ENCODE data around the gene PKD1.
A peak's percentile ranks its signal among the peaks of the same experiment; 100 is the strongest.

The PKD1 gene

DNA sequence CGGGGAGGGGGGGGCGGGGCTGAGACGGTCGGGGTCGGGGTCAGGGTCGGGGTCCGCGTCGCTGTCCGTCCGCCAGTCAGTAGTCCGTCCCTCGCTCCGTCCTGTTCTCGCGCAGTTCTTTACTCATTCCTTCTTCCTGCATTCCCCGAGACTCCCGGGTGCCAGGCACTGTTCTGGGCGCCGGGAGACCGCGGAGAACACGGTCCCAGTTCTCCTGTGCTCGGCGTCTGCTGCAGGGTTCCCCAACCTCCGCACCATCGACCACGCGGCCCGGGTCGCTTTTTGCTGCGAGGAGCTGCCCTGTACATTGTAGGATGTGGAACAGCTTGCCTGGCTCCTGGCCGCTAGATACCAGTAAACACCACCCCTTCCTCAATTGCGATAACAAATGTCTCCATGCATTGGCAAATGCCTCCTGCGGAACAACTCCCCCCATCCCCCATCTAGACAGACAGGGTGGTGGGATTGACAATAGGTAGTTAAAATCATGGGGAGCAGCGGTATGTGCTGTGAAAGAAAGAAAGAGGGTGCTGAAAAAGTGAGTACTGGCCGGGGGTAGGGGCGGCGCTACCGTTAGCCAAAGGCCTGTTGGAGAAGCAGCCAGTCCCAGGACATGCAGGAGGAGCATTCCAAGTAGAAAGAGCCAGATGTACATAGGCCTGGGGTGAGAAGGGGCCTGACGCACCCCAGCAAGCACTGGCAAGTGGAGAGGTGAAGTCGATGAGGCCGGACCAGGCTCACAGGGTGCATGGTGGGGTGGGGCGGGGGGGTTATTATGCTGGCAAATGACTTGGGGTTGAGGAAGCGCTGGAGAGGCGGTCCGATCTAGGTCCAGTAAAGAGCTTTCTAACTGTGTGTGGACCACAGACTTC lies 20.5 kb upstream of the PKD1 start:
- Mint-ChIP-seq H3K4me3 (peak overlapping the region; percentile 90), H3K36me3 (ENCODE audit: low read depth) (peaks cover 3% of the 10 kb centered on the region), H3K27ac (peak overlapping the region; percentile 75), H3K9me3 (no peaks in the 10 kb centered on the region), H3K4me1 (peaks cover 71% of the 10 kb centered on the region), H3K27me3 (ENCODE audit: low read depth, poor library complexity) (no peaks in the 10 kb centered on the region)
- DNase-seq: peak; percentile 44
- TF ChIP-seq, protein P1, sequence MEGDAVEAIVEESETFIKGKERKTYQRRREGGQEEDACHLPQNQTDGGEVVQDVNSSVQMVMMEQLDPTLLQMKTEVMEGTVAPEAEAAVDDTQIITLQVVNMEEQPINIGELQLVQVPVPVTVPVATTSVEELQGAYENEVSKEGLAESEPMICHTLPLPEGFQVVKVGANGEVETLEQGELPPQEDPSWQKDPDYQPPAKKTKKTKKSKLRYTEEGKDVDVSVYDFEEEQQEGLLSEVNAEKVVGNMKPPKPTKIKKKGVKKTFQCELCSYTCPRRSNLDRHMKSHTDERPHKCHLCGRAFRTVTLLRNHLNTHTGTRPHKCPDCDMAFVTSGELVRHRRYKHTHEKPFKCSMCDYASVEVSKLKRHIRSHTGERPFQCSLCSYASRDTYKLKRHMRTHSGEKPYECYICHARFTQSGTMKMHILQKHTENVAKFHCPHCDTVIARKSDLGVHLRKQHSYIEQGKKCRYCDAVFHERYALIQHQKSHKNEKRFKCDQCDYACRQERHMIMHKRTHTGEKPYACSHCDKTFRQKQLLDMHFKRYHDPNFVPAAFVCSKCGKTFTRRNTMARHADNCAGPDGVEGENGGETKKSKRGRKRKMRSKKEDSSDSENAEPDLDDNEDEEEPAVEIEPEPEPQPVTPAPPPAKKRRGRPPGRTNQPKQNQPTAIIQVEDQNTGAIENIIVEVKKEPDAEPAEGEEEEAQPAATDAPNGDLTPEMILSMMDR (IDR thresholded peaks at IDR 0.05): no peak

DNA sequence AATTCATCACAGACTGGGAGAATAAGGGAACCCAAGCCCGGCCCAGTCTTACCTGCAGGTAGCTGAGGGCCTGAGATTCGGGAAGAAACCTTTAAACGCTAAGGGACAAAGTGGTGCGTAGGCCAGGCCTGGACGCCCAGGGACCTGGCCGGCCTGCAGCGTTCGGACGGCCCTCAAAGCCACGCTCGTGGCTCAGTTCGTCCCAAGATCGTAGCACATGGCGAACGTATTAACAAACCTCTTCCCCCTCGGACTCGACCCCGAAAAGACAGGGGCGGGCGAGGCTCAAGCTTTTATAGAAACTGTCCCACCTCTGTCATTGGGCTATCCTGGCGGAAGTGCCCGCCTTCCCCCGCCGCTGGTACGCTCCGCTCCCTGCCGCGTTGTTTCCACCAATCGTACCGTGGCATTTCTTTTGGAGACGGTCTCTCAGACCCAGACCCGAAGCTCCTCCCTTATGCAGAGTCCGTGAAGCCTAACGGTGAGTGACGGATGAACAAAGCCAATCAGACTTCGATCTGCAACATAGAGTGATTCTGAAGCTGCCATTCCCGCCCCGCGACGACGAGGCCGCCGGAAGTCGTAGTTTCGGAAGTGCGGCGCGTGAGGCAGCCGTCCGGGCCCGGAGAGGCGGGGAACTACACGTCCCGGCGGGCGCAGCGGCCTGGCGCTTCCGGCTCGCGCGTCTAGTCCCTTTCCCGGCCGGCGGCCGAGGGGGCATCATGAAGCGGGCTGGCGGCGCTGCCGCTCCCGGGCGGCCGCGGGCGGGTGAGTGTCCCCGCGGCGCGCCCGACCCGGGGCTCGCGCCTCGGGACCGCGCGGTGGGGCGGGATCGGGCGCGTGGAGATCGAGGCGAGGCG lies 19.6 kb upstream of the PKD1 start, which contains the start of gene TRAF7:
Gene TRAF7 (plus strand): TSS at position 692 of the 860 bp plus-strand sequence. CDS start 8,139 bp downstream, outside the sequence.
- peak within 1 kb of the TSS; percentile 75 for H3K27ac Mint-ChIP-seq
- peaks cover 6% of the 10 kb centered on the region for H3K36me3 Mint-ChIP-seq (ENCODE audit: low read depth)

DNA sequence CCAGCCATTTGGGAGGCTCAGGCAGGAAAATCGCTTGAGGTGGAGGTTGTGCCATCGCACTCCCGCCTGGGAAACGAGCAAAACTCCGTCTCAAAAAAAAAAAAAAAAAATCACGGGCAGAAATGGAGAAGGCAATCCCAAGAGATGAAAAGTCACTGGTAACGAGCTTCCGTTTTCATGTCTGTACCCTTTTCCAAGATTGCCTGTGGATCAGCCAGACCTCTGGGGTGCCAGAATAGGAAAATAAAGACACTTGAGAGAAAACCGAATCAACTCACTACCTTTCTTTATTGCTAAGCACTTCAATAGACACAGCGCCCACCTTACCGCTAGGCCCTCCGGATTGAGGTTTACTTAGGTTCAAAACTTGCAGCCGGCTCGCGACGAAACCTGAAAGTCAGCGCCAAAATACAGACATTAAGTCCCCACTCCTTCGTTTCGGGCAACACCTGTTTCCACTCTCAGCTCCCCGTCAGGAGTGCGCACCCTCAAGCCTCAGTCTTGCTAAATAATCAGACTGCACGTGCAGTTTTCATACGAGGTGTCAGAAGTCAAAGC lies 18.9 kb upstream of the PKD1 start:
- Mint-ChIP-seq H3K4me3 (peak overlapping the region; percentile 93), H3K27me3 (ENCODE audit: low read depth, poor library complexity) (peaks cover under 1% of the 10 kb centered on the region), H3K9me3 (no peaks in the 10 kb centered on the region), H3K36me3 (ENCODE audit: low read depth) (peaks cover 6% of the 10 kb centered on the region), H3K27ac (no peak overlapping the region), H3K4me1 (peaks cover 79% of the 10 kb centered on the region)
- TF ChIP-seq, protein P1 (IDR thresholded peaks at IDR 0.05): no peak
- no peak for DNase-seq

More for the DNA sequence above, 19.6 kb upstream of the PKD1 start, which contains the start of gene TRAF7:
- no peaks in the 10 kb centered on the region for H3K27me3 Mint-ChIP-seq (ENCODE audit: low read depth, poor library complexity)
- peak within 1 kb of the TSS; percentile 93 for H3K4me3 Mint-ChIP-seq
- DNase-seq: peak; percentile 97
- H3K9me3 Mint-ChIP-seq: no peaks in the 10 kb centered on the region
- TF ChIP-seq, protein P1 (IDR thresholded peaks at IDR 0.05): no peak
- H3K4me1 Mint-ChIP-seq: peaks cover 76% of the 10 kb centered on the region

DNA sequence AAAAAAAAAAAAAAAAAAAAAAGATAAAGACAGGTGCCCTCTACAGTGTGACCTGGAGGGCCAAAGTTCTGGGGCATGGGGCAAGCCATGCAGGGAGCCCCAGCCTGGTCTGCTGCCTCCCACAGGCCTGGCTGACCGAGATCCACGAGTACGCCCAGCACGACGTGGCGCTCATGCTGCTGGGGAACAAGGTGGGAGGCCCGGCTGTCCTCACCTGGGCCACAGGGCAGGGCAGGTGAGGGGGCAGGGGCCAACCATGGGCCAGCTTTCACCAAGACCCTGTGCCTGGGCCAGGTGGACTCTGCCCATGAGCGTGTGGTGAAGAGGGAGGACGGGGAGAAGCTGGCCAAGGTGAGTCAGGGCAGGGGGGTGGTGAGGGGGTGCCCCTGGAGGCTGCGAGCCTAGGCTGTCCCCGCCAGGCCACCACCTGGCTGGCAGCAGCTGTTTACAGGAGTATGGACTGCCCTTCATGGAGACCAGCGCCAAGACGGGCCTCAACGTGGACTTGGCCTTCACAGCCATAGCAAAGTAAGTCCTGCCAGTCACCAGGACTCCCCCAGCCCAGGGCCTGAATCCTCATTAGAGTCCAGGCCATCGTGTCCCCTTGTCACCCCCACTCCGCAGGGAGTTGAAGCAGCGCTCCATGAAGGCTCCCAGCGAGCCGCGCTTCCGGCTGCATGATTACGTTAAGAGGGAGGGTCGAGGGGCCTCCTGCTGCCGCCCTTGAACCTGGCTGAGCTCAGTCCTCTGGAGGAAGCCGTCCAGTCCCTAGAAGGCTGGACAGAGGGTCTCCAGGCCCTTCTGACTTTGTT lies 17.2 kb upstream of the PKD1 start:
- H3K27ac Mint-ChIP-seq: no peak overlapping the region
- H3K27me3 Mint-ChIP-seq (ENCODE audit: low read depth, poor library complexity): peaks cover 6% of the 10 kb centered on the region
- H3K4me3 Mint-ChIP-seq: peak overlapping the region; percentile 93
- no peak for DNase-seq
- peaks cover 74% of the 10 kb centered on the region for H3K4me1 Mint-ChIP-seq
- TF ChIP-seq, protein P1 (IDR thresholded peaks at IDR 0.05): no peak
- no peaks in the 10 kb centered on the region for H3K9me3 Mint-ChIP-seq
- H3K36me3 Mint-ChIP-seq (ENCODE audit: low read depth): peaks cover 6% of the 10 kb centered on the region
